Keratinocyte (primary cell): ENCODE measurements around the gene SURF4. TPM values are rescaled to one million over a fixed set of nuclear protein-coding genes. Genes with fewer than 3 reads are reported as not detected.

Source experiments
- DNase-seq: peaks from one replicate; pipeline ENCODE4 v3.0.0-alpha.2; 2011; ENCODE audit warnings: low read depth, missing footprints, low spot score
- FAIRE-seq: peaks from 2 replicates; lab custom pipeline; 2011; peaks lifted over from hg19 to GRCh38; lab: Jason Lieb, UNC
- H2AFZ ChIP-seq: 2 replicates; pipeline ENCODE4 v1.6.0; 2012; ENCODE audit warnings: low read length, control low read depth, inconsistent platforms; ENCODE audit not compliant: control insufficient read depth
- H3K27ac ChIP-seq: 2 replicates; pipeline ENCODE4 v1.5.1; 2011; ENCODE audit warnings: low read length; ENCODE audit not compliant: control insufficient read depth, insufficient read depth
- H3K27me3 ChIP-seq: 3 replicates; pipeline ENCODE4 v1.6.0; 2011; ENCODE audit warnings: low read length; ENCODE audit not compliant: control insufficient read depth, insufficient read depth; ENCODE audit errors: extremely low read depth
- H3K36me3 ChIP-seq, 2 experiments: 2 replicates in 1 of 2; 3 replicates in 1 of 2; pipeline ENCODE4 v1.5.1; 2011; ENCODE audit warnings: low read length in 2 of 2, mild to moderate bottlenecking in 1 of 2; ENCODE audit not compliant: control insufficient read depth in 2 of 2, insufficient read depth in 2 of 2; ENCODE audit errors: extremely low read depth in 1 of 2
- H3K4me1 ChIP-seq: 3 replicates; pipeline ENCODE4 v1.5.1; 2011; ENCODE audit warnings: low read length; ENCODE audit not compliant: control insufficient read depth, insufficient read depth; ENCODE audit errors: extremely low read depth
- H3K4me2 ChIP-seq: 3 replicates; pipeline ENCODE4 v1.6.0; 2011; ENCODE audit warnings: low read depth, low read length; ENCODE audit not compliant: control insufficient read depth, insufficient read depth; ENCODE audit errors: extremely low read depth
- H3K4me3 ChIP-seq, 3 experiments: fragments of 200-600 bp in 1 of 3; sonication (generic) in 1 of 3; 2 replicates in 2 of 3; 3 replicates in 1 of 3; pipeline ENCODE4 v1.5.1; 2011 to 2016; ENCODE audit warnings: low read length in 3 of 3, mild to moderate bottlenecking in 3 of 3, control low read depth in 2 of 3, inconsistent platforms in 1 of 3, low read depth in 1 of 3, mixed read lengths in 1 of 3, mixed run types in 1 of 3, moderate library complexity in 1 of 3; ENCODE audit not compliant: control insufficient read depth in 2 of 3, insufficient read depth in 2 of 3; ENCODE audit errors: extremely low read depth in 1 of 3
- H3K79me2 ChIP-seq: 2 replicates; pipeline ENCODE4 v1.6.0; 2012; ENCODE audit warnings: low read length; ENCODE audit not compliant: control insufficient read depth, insufficient read depth
- H3K9ac ChIP-seq: 3 replicates; pipeline ENCODE4 v1.6.0; 2011; ENCODE audit warnings: low read length; ENCODE audit not compliant: control insufficient read depth, insufficient read depth; ENCODE audit errors: extremely low read depth
- H3K9me1 ChIP-seq: 3 replicates; pipeline ENCODE4 v1.6.0; 2011; ENCODE audit warnings: low read length; ENCODE audit not compliant: control insufficient read depth, insufficient read depth; ENCODE audit errors: extremely low read depth
- H3K9me3 ChIP-seq: 2 replicates; pipeline ENCODE4 v1.5.1; 2012; ENCODE audit warnings: low read depth, low read length; ENCODE audit not compliant: control insufficient read depth
- H4K20me1 ChIP-seq: 3 replicates; pipeline ENCODE4 v1.6.0; 2011; ENCODE audit warnings: low read length; ENCODE audit not compliant: control insufficient read depth, insufficient read depth; ENCODE audit errors: extremely low read depth
- EZH2 ChIP-seq: IDR thresholded peaks from one replicate; pipeline ENCODE4 v1.6.1; 2012; ENCODE audit warnings: inconsistent platforms, mild to moderate bottlenecking, low read length, moderate library complexity
- dilution Hi-C: fragments of 300-500 bp; cut with MboI; formaldehyde crosslinking; loops from one replicate; pipeline ENCODE4 v1.7.0; 2020; ENCODE audit warnings: low sequenced_read_pairs; ENCODE audit not compliant: extremely low pct_ligation_motif_present
- polyA plus RNA-seq, 5 experiments: library from polyadenylated mRNA; depleted of rRNA in 3 of 5; stranded (reverse) in 3 of 5; stranded (forward) in 1 of 5; unstranded in 1 of 5; fragments of >200 nt; gene quantifications; 1 replicate in 1 of 5; 2 replicates in 3 of 5; 3 replicates in 1 of 5; pipeline versions ENCODE4 v1.2.1 to v1.2.3, GENCODE V29; 2011 to 2012; ENCODE audit warnings: missing spikeins in 2 of 5, low read depth in 1 of 5, low replicate concordance in 1 of 5
- TF ChIP-seq, protein P1 (sequence below), 3 experiments: IDR thresholded peaks in 1 of 3; conservative IDR thresholded peaks in 1 of 3; optimal IDR thresholded peaks in 1 of 3; 2 replicates in 2 of 3; 3 replicates in 1 of 3; pipeline versions ENCODE3 to v1.5.1; 2011; ENCODE audit warnings: low read length in 3 of 3, mild to moderate bottlenecking in 3 of 3, moderate library complexity in 2 of 3, control low read depth in 1 of 3, inconsistent platforms in 1 of 3; ENCODE audit not compliant: insufficient read depth in 2 of 3; ENCODE audit errors: extremely low read depth in 1 of 3

Gene SURF4
- polyA plus RNA-seq, 1 donor (not counting 4 experiments of a cell fraction or from before 2014, with no cell fraction given): 153 TPM

DNA sequence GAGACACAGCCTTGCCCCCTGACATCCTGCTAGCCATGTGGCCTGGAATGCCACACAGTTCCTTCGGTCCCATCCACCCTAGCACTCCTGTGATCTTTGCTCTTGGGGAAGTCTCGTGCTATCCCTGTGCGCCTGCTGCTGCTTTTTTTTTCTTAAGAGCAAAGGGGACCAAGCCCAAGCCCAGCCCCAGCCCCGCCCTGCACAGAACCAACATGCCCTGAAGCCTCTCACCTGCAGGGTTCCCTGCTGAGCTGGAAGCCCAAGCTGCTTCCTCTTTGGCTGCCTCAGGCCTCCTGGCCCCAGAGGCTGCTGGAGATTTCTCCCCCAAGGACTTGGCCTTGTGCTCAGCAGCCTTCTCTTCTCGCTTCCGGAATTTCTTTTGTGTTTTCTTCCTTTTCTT lies 41.7 kb downstream of the SURF4 start:
- TF ChIP-seq, protein P1, sequence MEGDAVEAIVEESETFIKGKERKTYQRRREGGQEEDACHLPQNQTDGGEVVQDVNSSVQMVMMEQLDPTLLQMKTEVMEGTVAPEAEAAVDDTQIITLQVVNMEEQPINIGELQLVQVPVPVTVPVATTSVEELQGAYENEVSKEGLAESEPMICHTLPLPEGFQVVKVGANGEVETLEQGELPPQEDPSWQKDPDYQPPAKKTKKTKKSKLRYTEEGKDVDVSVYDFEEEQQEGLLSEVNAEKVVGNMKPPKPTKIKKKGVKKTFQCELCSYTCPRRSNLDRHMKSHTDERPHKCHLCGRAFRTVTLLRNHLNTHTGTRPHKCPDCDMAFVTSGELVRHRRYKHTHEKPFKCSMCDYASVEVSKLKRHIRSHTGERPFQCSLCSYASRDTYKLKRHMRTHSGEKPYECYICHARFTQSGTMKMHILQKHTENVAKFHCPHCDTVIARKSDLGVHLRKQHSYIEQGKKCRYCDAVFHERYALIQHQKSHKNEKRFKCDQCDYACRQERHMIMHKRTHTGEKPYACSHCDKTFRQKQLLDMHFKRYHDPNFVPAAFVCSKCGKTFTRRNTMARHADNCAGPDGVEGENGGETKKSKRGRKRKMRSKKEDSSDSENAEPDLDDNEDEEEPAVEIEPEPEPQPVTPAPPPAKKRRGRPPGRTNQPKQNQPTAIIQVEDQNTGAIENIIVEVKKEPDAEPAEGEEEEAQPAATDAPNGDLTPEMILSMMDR (optimal IDR thresholded peaks at IDR 0.05 in 1 of 3, IDR thresholded peaks at IDR 0.05 in 1 of 3, conservative IDR thresholded peaks at IDR 0.05 in 1 of 3; ENCODE audit: extremely low read depth in 1 of 3, insufficient read depth in 2 of 3, low read length in 3 of 3): no peak
- TF ChIP-seq EZH2: no peak
- Histone ChIP-seq H3K4me1 (peaks cover 18% of the 10 kb centered on the region), H2AFZ (no peak overlapping the region), H4K20me1 (no peaks in the 10 kb centered on the region), H3K79me2 (peaks cover 39% of the 10 kb centered on the region), H3K27ac (peak overlapping the region; percentile 28), H3K9me3 (no peaks in the 10 kb centered on the region), H3K4me2 (peak overlapping the region; percentile 96), H3K9ac (no peak overlapping the region), H3K27me3 (no peaks in the 10 kb centered on the region), H3K4me3 (no peak overlapping the region), H3K9me1 (no peaks in the 10 kb centered on the region), H3K36me3 (peaks cover 24 to 31% of the 10 kb centered on the region in 2 experiments)
- no peak for DNase-seq
- FAIRE-seq: no peak
- dilution Hi-C loops: no loop called here

DNA sequence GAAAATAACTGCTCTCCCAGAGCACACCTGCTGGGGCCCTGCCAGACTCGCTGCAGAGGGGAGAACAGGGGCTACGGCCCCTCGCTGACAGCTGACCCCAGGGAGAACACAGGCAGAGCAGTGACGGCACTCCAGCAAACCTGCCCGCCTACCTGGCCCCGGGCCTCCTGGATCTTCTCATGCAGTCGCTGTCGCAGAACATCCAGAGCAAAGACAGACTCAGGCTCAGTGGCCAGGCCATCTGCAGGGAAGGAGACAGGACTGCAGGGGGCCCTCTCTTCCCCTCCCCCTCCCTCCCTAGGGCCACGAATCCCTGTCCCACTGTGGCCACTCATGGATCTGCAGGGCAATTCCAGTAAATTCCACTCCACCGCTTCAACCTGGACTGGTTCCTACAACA lies 42.3 kb downstream of the SURF4 start:
- Histone ChIP-seq H3K36me3 (peaks cover 24 to 31% of the 10 kb centered on the region in 2 experiments), H3K9me3 (no peaks in the 10 kb centered on the region), H2AFZ (no peak overlapping the region), H3K27me3 (no peaks in the 10 kb centered on the region), H3K4me2 (no peak overlapping the region), H3K27ac (no peak overlapping the region), H3K4me3 (no peak overlapping the region), H3K79me2 (peaks cover 39% of the 10 kb centered on the region), H3K9ac (no peak overlapping the region), H3K9me1 (no peaks in the 10 kb centered on the region), H4K20me1 (no peaks in the 10 kb centered on the region), H3K4me1 (peaks cover 18% of the 10 kb centered on the region)
- dilution Hi-C loops: no loop called here
- DNase-seq: no peak
- TF ChIP-seq, protein P1 (optimal IDR thresholded peaks at IDR 0.05 in 1 of 3, IDR thresholded peaks at IDR 0.05 in 1 of 3, conservative IDR thresholded peaks at IDR 0.05 in 1 of 3; ENCODE audit: extremely low read depth in 1 of 3, insufficient read depth in 2 of 3, low read length in 3 of 3): peak in 2 of 3 experiments; percentile 10 to 24
- TF ChIP-seq EZH2: no peak
- no peak for FAIRE-seq
